ENCODE measurements around the gene ADGRL3. TPM values are rescaled to one million over a fixed set of nuclear protein-coding genes. Genes with fewer than 3 reads are reported as not detected.
"Not testable (repeated sequence)": the region's sequence is repeated elsewhere in the genome, so short reads cannot be mapped to it uniquely, and the experiment has no call there.

Gene ADGRL3
- total RNA-seq, 1 donor from 2014 or later: not detected

- intact Hi-C loops (cut with micrococcal nuclease): no loop called here
Measured at GRCh38 chr4:61485056-61485455, 284.9 kb downstream of the ADGRL3 start.

GRCh38 chr4:61489927-61490326, 289.8 kb downstream of the ADGRL3 start:
- intact Hi-C loops (cut with micrococcal nuclease): no loop called here

- intact Hi-C loops (cut with micrococcal nuclease): no loop called here
Measured at GRCh38 chr4:61493041-61493440, 292.9 kb downstream of the ADGRL3 start.

GRCh38 chr4:61493470-61493869, 293.3 kb downstream of the ADGRL3 start:
- intact Hi-C loops (cut with micrococcal nuclease): no loop called here

- intact Hi-C loops (cut with micrococcal nuclease): no loop called here
Measured at GRCh38 chr4:61500883-61501282, 300.8 kb downstream of the ADGRL3 start.

GRCh38 chr4:61501812-61502211, 301.7 kb downstream of the ADGRL3 start:
- intact Hi-C loops (cut with micrococcal nuclease): no loop called here

GRCh38 chr4:61505773-61506685, 305.9 kb downstream of the ADGRL3 start:
- intact Hi-C loops (cut with micrococcal nuclease): no loop called here

GRCh38 chr4:61507091-61507490, 307.0 kb downstream of the ADGRL3 start:
- intact Hi-C loops (cut with micrococcal nuclease): no loop called here

GRCh38 chr4:61509721-61510241, 309.7 kb downstream of the ADGRL3 start:
- intact Hi-C loops (cut with micrococcal nuclease): not testable (repeated sequence)

- intact Hi-C loops (cut with micrococcal nuclease): no loop called here
Measured at GRCh38 chr4:61511716-61512488, 311.8 kb downstream of the ADGRL3 start.

GRCh38 chr4:61514991-61515390, 314.9 kb downstream of the ADGRL3 start:
- intact Hi-C loops (cut with micrococcal nuclease): no loop called here

GRCh38 chr4:61517144-61517543, 317.0 kb downstream of the ADGRL3 start:
- intact Hi-C loops (cut with micrococcal nuclease): no loop called here

- intact Hi-C loops (cut with micrococcal nuclease): no loop called here
Measured at GRCh38 chr4:61520166-61520565, 320.0 kb downstream of the ADGRL3 start.

- intact Hi-C loops (cut with micrococcal nuclease): no loop called here
Measured at GRCh38 chr4:61520681-61521160, 320.6 kb downstream of the ADGRL3 start.

GRCh38 chr4:61521451-61521850, 321.3 kb downstream of the ADGRL3 start:
- intact Hi-C loops (cut with micrococcal nuclease): no loop called here

- intact Hi-C loops (cut with micrococcal nuclease): no loop called here
Measured at GRCh38 chr4:61522312-61522711, 322.2 kb downstream of the ADGRL3 start.

- intact Hi-C loops (cut with micrococcal nuclease): no loop called here
Measured at GRCh38 chr4:61527888-61528287, 327.8 kb downstream of the ADGRL3 start.

GRCh38 chr4:61528595-61528994, 328.5 kb downstream of the ADGRL3 start:
- intact Hi-C loops (cut with micrococcal nuclease): no loop called here

GRCh38 chr4:61531188-61531587, 331.1 kb downstream of the ADGRL3 start:
- intact Hi-C loops (cut with micrococcal nuclease): no loop called here

GRCh38 chr4:61532336-61533000, 332.3 kb downstream of the ADGRL3 start:
- intact Hi-C loops (cut with micrococcal nuclease): no loop called here

GRCh38 chr4:61533140-61533539, 333.0 kb downstream of the ADGRL3 start:
- intact Hi-C loops (cut with micrococcal nuclease): no loop called here

All from T-helper 2 cell treated with Interferon-gamma antibody and Interleukin-4, amounts not matched to agents 100 ng/mL and 5 ng/mL, for 36 hours (primary cell).